Gastroesophageal sphincter (tissue), 4 donors: ENCODE data around the gene CRKL. TPM values are rescaled to one million over a fixed set of nuclear protein-coding genes. Genes with fewer than 3 reads are reported as not detected.

Experiments
- ATAC-seq: fragments of 150-250 bp; one replicate; pipeline ENCODE4 v1.9.1; 2016; ENCODE audit warnings: mild to moderate bottlenecking, moderate library complexity
- H3K27ac ChIP-seq, 4 donors: fragments of 200-600 bp; sonication (generic) in 3 of 4; 1 replicate in 3 of 4; 2 replicates in 1 of 4; pipeline ENCODE4 v1.5.1; 2016 to 2019
- H3K27me3 ChIP-seq: fragments of 200-600 bp; sonication (generic); one replicate; pipeline ENCODE4 v1.5.1; 2019
- H3K36me3 ChIP-seq, 2 donors: fragments of 200-600 bp; sonication (generic); one replicate each; pipeline ENCODE4 v1.5.1; 2019; ENCODE audit warnings: control low read depth in 1 of 2
- H3K4me1 ChIP-seq, 3 donors: fragments of 200-600 bp; sonication (generic); 1 replicate in 2 of 3; 2 replicates in 1 of 3; pipeline ENCODE4 v1.5.1; 2016 to 2019; ENCODE audit warnings: control low read depth in 2 of 3
- H3K4me3 ChIP-seq, 2 donors: fragments of 200-600 bp; sonication (generic); one replicate each; pipeline ENCODE4 v1.5.1; 2019; ENCODE audit warnings: mild to moderate bottlenecking in 1 of 2, moderate library complexity in 1 of 2
- H3K9me3 ChIP-seq, 3 donors: fragments of 200-600 bp; sonication (generic); one replicate each; pipeline ENCODE4 v1.5.1; 2017 to 2019; ENCODE audit warnings: control low read depth in 2 of 3
- EP300 ChIP-seq: sonication (generic); formaldehyde crosslinking; IDR thresholded peaks from one replicate; pipeline ENCODE4 v1.6.1; 2017; ENCODE audit warnings: antibody characterized with exemption, mild to moderate bottlenecking
- POLR2A ChIP-seq, 2 donors: fragments of 450-650 bp; IDR thresholded peaks; one replicate each; pipeline ENCODE4 v1.6.1; 2017; ENCODE audit warnings: antibody characterized with exemption in 2 of 2, mild to moderate bottlenecking in 2 of 2, moderate library complexity in 1 of 2
- POLR2AphosphoS5 ChIP-seq: sonication (generic); formaldehyde crosslinking; IDR thresholded peaks from one replicate; pipeline ENCODE4 v1.6.1; 2017; ENCODE audit warnings: antibody characterized with exemption
- WGBS, 2 donors: methylation state at CpG; one replicate each; pipeline ENCODE4 v1.1.5; 2018; ENCODE audit warnings: low coverage in 1 of 2; 5-methylcytosine and 5-hydroxymethylcytosine counted together
- total RNA-seq, 4 donors: library from RNA; depleted of rRNA; stranded (reverse); fragments of >200 nt; gene quantifications; one replicate each; pipeline ENCODE4 v1.1.0, GENCODE V29; 2016
- TF ChIP-seq, protein P1 (sequence below), 4 experiments: fragments of 200-600 bp in 2 of 4; fragments of 450-650 bp in 2 of 4; sonication (generic) in 1 of 4; IDR thresholded peaks; one replicate each; pipeline ENCODE4 v1.5.1; 2017 to 2019; ENCODE audit warnings: antibody characterized with exemption in 4 of 4, mild to moderate bottlenecking in 2 of 4, moderate library complexity in 2 of 4

The CRKL gene
- total RNA-seq, 4 donors from 2014 or later: 42.5 to 55.8 (median 46.0) TPM

DNA sequence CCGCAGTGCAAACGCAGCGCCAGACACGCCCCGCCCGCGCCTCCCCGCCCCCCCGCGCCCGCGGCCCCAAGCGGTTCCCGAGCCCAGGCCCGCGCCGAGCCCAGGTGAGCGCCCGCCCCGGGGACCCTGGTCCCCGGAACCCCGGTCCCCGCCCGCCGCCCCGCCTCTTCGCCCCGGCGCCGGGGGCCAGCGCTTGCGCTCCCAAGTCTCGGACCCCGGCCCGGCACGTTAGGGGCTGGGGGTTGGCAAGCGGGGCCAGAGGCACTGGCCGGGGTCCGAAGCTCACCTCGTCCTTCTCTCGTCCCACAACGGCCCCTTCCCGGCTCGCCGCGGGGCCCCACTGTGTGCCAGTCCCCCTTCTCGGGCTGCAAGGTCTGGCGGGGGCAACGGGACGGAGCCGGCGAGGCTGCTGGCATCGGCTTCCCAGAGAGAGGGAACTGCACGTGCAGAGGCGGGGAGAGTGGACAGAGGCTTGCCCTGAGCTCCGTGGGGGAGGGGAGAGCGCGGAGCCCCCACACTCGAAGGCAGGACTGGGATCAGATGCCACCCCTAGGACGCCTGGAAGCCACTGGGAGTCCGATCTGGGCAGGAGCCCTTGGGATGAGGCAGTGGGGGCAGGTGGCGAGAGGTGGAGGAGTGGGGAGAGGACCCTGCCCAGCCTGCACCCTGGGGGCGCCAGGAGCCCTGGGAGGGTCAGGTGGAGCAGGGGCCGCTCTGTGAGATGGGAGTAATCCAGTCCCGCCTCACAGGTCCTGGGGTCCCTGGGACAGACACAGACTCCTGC is 48.1 kb downstream of the CRKL start:
- TF ChIP-seq EP300 (no peak), POLR2AphosphoS5 (no peak), POLR2A (IDR thresholded peaks at IDR 0.05) (no peak)
- TF ChIP-seq, protein P1, sequence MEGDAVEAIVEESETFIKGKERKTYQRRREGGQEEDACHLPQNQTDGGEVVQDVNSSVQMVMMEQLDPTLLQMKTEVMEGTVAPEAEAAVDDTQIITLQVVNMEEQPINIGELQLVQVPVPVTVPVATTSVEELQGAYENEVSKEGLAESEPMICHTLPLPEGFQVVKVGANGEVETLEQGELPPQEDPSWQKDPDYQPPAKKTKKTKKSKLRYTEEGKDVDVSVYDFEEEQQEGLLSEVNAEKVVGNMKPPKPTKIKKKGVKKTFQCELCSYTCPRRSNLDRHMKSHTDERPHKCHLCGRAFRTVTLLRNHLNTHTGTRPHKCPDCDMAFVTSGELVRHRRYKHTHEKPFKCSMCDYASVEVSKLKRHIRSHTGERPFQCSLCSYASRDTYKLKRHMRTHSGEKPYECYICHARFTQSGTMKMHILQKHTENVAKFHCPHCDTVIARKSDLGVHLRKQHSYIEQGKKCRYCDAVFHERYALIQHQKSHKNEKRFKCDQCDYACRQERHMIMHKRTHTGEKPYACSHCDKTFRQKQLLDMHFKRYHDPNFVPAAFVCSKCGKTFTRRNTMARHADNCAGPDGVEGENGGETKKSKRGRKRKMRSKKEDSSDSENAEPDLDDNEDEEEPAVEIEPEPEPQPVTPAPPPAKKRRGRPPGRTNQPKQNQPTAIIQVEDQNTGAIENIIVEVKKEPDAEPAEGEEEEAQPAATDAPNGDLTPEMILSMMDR (IDR thresholded peaks at IDR 0.05): no peak
- Histone ChIP-seq H3K27me3 (peaks cover 30% of the 10 kb centered on the region), H3K27ac (no peak overlapping the region), H3K4me3 (peak overlapping the region; percentile 40 to 54), H3K4me1 (peaks cover 0 to 20% (median 3%) of the 10 kb centered on the region in 3 donors), H3K9me3 (no peaks in the 10 kb centered on the region), H3K36me3 (no peaks in the 10 kb centered on the region)
- WGBS, 2 donors: 0% methylated on average over 3 of the region's 65 CpGs; no CpG with 5 or more reads in 1 of the 2 donors
- peak; percentile 57 for ATAC-seq

DNA sequence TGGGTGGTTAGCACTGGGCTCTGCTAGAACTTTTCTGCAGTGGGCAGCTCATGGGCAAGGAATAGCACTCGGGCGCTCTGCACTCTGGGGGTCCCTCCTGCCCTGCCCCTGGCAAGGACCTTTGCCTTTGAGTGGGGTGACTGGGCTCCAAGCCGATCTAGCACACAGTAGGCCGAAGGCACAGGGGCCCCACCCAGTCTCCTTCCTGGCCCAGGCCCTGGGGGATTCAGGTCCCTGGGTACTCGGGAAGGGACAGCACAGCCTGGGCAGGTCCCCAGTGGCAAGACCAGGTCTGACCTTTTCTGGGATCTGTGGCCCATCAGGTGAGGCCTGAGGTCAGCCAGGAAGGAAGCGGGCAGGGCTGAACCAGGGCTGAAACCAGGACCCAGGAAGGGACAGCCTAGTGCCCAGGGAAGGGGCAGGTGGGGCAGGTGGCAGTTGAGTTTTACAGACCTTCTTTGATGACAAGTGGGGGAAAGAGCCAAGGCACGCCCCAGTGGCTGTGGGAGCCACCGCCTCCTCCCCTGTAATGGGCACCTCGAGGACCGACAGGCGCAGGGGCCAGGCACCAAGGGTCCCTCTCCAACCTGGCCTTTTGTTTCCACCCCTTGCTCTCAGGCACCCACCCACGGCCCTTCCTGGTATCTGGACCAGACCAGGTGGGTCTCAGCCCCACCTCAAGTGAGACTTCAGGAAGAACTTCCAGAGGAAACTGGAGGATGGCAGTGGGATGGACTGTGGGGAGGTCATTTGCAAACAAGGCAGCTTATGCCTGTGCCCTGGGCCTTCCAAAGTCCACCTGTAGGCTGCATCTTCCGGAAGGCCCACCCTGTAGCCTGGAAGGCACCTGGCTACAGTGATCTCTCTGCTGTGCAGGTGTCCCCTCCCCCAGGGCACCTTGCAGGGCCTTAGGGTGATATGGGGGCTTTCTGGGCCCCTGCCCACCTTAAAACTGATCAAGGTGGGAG is 49.0 kb downstream of the CRKL start:
- H3K4me1 ChIP-seq: peaks cover 0 to 20% (median 3%) of the 10 kb centered on the region in 3 donors
- H3K4me3 ChIP-seq: no peak overlapping the region
- H3K27me3 ChIP-seq: peaks cover 30% of the 10 kb centered on the region
- H3K9me3 ChIP-seq: no peaks in the 10 kb centered on the region
- WGBS, 2 donors: 80% methylated on average over 1 of the region's 13 CpGs; no CpG with 5 or more reads in 1 of the 2 donors
- no peak for ATAC-seq
- no peak overlapping the region for H3K27ac ChIP-seq
- TF ChIP-seq EP300 (no peak), POLR2AphosphoS5 (no peak)
- TF ChIP-seq, protein P1 (IDR thresholded peaks at IDR 0.05): no peak
- no peaks in the 10 kb centered on the region for H3K36me3 ChIP-seq

DNA sequence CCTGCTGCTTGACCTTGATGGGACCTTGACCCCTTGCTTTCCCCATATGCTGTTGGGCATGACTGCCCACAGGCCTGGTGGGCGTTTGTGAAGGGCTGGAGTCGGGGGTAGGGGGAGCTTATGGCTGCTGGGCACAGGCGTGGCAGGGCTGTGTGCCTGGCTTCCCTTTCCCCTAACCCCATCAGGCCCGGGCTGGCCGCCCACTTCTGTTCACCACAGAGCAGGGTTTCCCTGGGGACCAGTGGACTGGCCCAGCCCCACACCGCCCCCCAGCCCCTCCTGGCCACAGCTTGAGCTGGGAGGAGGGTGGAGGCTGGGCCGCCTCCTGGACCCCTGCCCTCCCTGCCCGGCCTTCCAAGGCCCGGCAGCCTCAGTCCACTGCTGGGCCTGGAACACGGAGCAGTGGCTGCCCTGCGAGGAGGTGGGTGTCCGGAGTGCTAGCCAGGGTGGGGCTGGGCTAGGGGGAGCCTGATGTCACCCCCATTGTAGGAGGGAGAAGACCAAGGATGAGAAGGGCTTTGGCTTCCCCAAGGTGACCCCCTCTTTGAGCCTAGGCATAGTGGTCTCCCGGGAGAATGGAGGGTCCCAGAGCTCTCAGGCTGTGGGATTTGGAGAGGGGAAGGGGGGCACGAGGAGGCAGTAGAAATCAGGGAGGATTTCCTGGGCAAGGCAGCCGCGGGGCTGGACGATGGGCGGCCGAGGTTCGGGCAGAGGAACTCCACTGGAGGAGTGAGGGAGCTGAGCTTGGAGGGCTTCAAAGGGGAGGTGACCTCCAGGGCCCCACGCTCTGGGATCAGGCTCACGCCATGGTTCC is 49.9 kb downstream of the CRKL start, which contains the start of gene AIFM3:
Gene AIFM3 (plus strand): TSS at position 373 of the 814 bp plus-strand sequence. CDS start 690 bp downstream, outside the sequence.
- Histone ChIP-seq H3K9me3 (no peaks in the 10 kb centered on the region), H3K27ac (no peak within 1 kb of the TSS), H3K36me3 (no peaks in the 10 kb centered on the region), H3K4me3 (no peak within 1 kb of the TSS), H3K27me3 (peaks cover 29% of the 10 kb centered on the region), H3K4me1 (peaks cover 0 to 20% (median 3%) of the 10 kb centered on the region in 3 donors)
- no peak for ATAC-seq
- TF ChIP-seq, protein P1 (IDR thresholded peaks at IDR 0.05): no peak
- TF ChIP-seq POLR2AphosphoS5 (no peak), EP300 (no peak), POLR2A (IDR thresholded peaks at IDR 0.05) (no peak)
- WGBS, 2 donors: 62 to 73% methylated on average over 4 to 5 of the region's 22 CpGs

DNA sequence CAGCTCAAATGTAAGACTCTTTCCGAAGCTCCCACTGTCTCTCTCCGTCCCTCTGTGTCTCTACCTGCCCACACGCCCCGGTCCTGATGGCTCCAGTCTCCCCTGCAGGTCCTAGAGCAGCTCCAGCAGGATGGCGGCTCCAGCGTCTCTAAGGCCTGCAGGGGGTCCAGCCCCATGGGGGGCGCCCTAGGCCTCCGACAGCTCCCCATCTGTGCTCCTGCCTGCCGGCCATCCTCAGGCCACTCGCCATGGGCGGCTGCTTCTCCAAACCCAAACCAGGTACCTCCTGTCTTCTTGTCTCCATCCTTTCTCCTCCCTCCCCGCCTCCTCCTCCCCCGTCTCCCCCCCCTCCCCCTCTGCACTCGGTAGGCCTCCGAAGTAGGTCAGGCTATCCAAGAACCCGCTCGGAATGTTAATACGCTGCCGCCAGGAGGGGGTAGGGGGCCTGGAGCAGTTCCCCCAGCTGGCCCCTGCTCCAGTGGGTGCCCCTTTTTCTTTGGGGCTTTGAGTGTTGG is 50.5 kb downstream of the CRKL start:
- TF ChIP-seq POLR2A (IDR thresholded peaks at IDR 0.05) (no peak), POLR2AphosphoS5 (no peak), EP300 (no peak)
- TF ChIP-seq, protein P1 (IDR thresholded peaks at IDR 0.05): no peak
- Histone ChIP-seq H3K27ac (no peak overlapping the region), H3K27me3 (peaks cover 22% of the 10 kb centered on the region), H3K4me1 (peaks cover 0 to 20% (median 3%) of the 10 kb centered on the region in 3 donors), H3K36me3 (no peaks in the 10 kb centered on the region), H3K9me3 (no peaks in the 10 kb centered on the region), H3K4me3 (no peak overlapping the region)
- ATAC-seq: no peak
- WGBS, 2 donors: no CpG with 5 or more reads among the region's 19 CpGs
